ENCODE measurements around the gene HOXA11. TPM values are rescaled to one million over a fixed set of nuclear protein-coding genes. Genes with fewer than 3 reads are reported as not detected.
A peak's percentile ranks its signal among the peaks of the same experiment; 100 is the strongest.

The HOXA11 gene
- total RNA-seq, 1 experiment from 2014 or later = 26.6 TPM

GRCh38 chr7:27146491-27147198 is 38.4 kb downstream of the HOXA11 start:
- no peak overlapping the region for H3K9ac ChIP-seq (ENCODE audit: low read length)
- ChIA-PET POLR2A (ENCODE audit: unreplicated experiment) (no interaction called here), CTCF (no interaction called here)
- BruUV-seq (replicated peaks) = no TSS peak
- TF ChIP-seq CTCF (conservative IDR thresholded peaks at IDR 0.05; ENCODE audit: low read depth, low read length) = no peak
- TF ChIP-seq EZH2 (IDR thresholded peaks at IDR 0.05; ENCODE audit: low read length, unreplicated experiment) = no peak
- TF ChIP-seq EZH2phosphoT487 (IDR thresholded peaks at IDR 0.05; ENCODE audit: borderline replicate concordance, low read length) = no peak
- peaks cover 13% of the 10 kb centered on the region; the same call in 1 of the 2 replicates for H3K36me3 ChIP-seq (ENCODE audit: low read depth, low read length)
- H3K27ac ChIP-seq (ENCODE audit: low read length) = no peak overlapping the region
- peak overlapping the region; percentile 92 for H3K4me2 ChIP-seq (ENCODE audit: low read length)
- no peaks in the 10 kb centered on the region for H3K9me2 ChIP-seq (replicated peaks; ENCODE audit: low read length)
- H3K27me3 ChIP-seq (ENCODE audit: low read length) = no peaks in the 10 kb centered on the region
- H2AFZ ChIP-seq (ENCODE audit: low read length) = no peak overlapping the region
- no peaks in the 10 kb centered on the region for H3K9me3 ChIP-seq (ENCODE audit: low read length)
- H3K4me3 ChIP-seq (ENCODE audit: low read length) = no peak overlapping the region
- intact Hi-C loops (cut with micrococcal nuclease) = no loop called here
- no peak for DNase-seq
- no peak for ATAC-seq
- H4K20me1 ChIP-seq (ENCODE audit: low read length) = no peaks in the 10 kb centered on the region
- H3F3A ChIP-seq (ENCODE audit: low read length, unreplicated experiment) = no peaks in the 10 kb centered on the region
- peaks cover 56% of the 10 kb centered on the region for H3K79me2 ChIP-seq (ENCODE audit: low read length)
- H3K4me1 ChIP-seq (ENCODE audit: insufficient read depth, low read length) = peaks cover 21% of the 10 kb centered on the region

DNA sequence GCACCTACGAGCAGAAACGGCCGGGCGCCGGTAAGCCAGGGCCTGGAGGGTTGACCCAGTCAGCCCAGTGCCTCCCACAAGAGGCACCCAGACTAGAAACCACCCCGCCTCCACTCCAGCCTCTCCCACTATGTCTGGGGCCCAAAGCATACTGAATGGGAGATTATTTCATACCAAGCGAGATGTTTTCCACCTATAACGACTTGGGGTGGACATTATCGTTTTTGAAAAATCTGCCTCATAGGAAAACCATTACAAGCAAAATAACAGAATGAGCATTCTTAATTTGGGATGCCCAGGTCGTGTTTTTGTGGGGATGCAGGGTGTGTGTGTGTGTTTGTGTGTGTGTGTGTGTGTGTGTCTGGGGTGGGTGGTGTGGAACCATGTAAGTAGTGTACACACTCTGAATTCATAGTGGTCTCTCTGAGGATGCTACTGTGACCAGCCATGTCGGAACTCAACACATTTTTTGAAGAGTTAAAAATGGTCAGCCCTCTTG is 39.1 kb downstream of the HOXA11 start:
- no TSS peak for BruUV-seq (replicated peaks)

More for the DNA sequence above, 39.1 kb downstream of the HOXA11 start:
- Histone ChIP-seq H3K27ac (ENCODE audit: low read length) (no peak overlapping the region), H3K36me3 (ENCODE audit: low read depth, low read length) (peaks cover 13% of the 10 kb centered on the region; the same call in 1 of the 2 replicates), H3K9me3 (ENCODE audit: low read length) (no peaks in the 10 kb centered on the region), H3K4me2 (ENCODE audit: low read length) (no peak overlapping the region), H4K20me1 (ENCODE audit: low read length) (no peaks in the 10 kb centered on the region), H3K79me2 (ENCODE audit: low read length) (peaks cover 49% of the 10 kb centered on the region), H2AFZ (ENCODE audit: low read length) (no peak overlapping the region), H3K4me3 (ENCODE audit: low read length) (no peak overlapping the region), H3K9me2 (replicated peaks; ENCODE audit: low read length) (no peaks in the 10 kb centered on the region), H3F3A (ENCODE audit: low read length, unreplicated experiment) (no peaks in the 10 kb centered on the region), H3K9ac (ENCODE audit: low read length) (no peak overlapping the region), H3K27me3 (ENCODE audit: low read length) (no peaks in the 10 kb centered on the region), H3K4me1 (ENCODE audit: insufficient read depth, low read length) (peaks cover 21% of the 10 kb centered on the region)
- ChIA-PET POLR2A (ENCODE audit: unreplicated experiment) (no interaction called here), CTCF (no interaction called here)
- intact Hi-C loops (cut with micrococcal nuclease) = no loop called here
- DNase-seq = no peak
- ATAC-seq = no peak
- TF ChIP-seq EZH2 (IDR thresholded peaks at IDR 0.05; ENCODE audit: low read length, unreplicated experiment) (no peak), EZH2phosphoT487 (IDR thresholded peaks at IDR 0.05; ENCODE audit: borderline replicate concordance, low read length) (no peak), CTCF (conservative IDR thresholded peaks at IDR 0.05; ENCODE audit: low read depth, low read length) (no peak)

All from PC-3 (cell line).